GM23338 (cell line): Measurements from ENCODE around the gene OFD1. TPM values are rescaled to one million over a fixed set of nuclear protein-coding genes. Genes with fewer than 3 reads are reported as not detected.

ENCODE experiments used
- ATAC-seq: fragments of 200-7000 bp; cut with Tn5 transposase; 3 replicates; pipeline ENCODE4 v1.9.1; 2020
- DNase-seq: peaks from one replicate; pipeline ENCODE4 v3.0.0-alpha.2; 2015; ENCODE audit warnings: low spot score
- H2AFZ ChIP-seq: fragments of 200-600 bp; sonication (generic); 2 replicates; pipeline ENCODE4 v1.8.0; 2016; ENCODE audit warnings: antibody characterized with exemption, mild to moderate bottlenecking, moderate library complexity
- H3F3A ChIP-seq: fragments of 200-600 bp; sonication (generic); replicated peaks from 2 replicates; pipeline ENCODE4 v1.8.0; 2017; ENCODE audit warnings: antibody characterized with exemption, mixed run types, low read depth
- H3K27ac ChIP-seq: fragments of 200-600 bp; sonication (generic); 2 replicates; pipeline ENCODE4 v1.6.1; 2016; ENCODE audit warnings: low read depth
- H3K27me3 ChIP-seq: fragments of 200-600 bp; sonication (generic); 2 replicates; pipeline ENCODE4 v1.8.0; 2016; ENCODE audit warnings: mild to moderate bottlenecking, mixed run types, moderate library complexity; ENCODE audit not compliant: insufficient read depth
- H3K36me3 ChIP-seq: fragments of 200-600 bp; sonication (generic); 2 replicates; pipeline ENCODE4 v1.8.0; 2016; ENCODE audit warnings: mild to moderate bottlenecking; ENCODE audit not compliant: insufficient read depth
- H3K4me1 ChIP-seq: fragments of 200-600 bp; sonication (generic); 2 replicates; pipeline ENCODE4 v1.8.0; 2016; ENCODE audit warnings: mild to moderate bottlenecking, moderate library complexity; ENCODE audit not compliant: insufficient read depth
- H3K4me2 ChIP-seq: fragments of 200-600 bp; sonication (generic); 2 replicates; pipeline ENCODE4 v1.7.1; 2017; ENCODE audit warnings: mixed run types
- H3K4me3 ChIP-seq: fragments of 200-600 bp; sonication (generic); 2 replicates; pipeline ENCODE4 v1.6.1; 2016; ENCODE audit warnings: mixed run types
- H3K79me2 ChIP-seq: fragments of 200-600 bp; sonication (generic); replicated peaks from 2 replicates; pipeline ENCODE4 v1.8.0; 2017; ENCODE audit warnings: mild to moderate bottlenecking; ENCODE audit not compliant: insufficient read depth
- H3K9me2 ChIP-seq: fragments of 200-600 bp; sonication (generic); 2 replicates; pipeline ENCODE4 v1.8.0; 2017; ENCODE audit not compliant: insufficient read depth
- H4K20me1 ChIP-seq: fragments of 200-600 bp; sonication (generic); replicated peaks from 2 replicates; pipeline ENCODE4 v1.8.0; 2017; ENCODE audit warnings: mild to moderate bottlenecking; ENCODE audit not compliant: insufficient read depth
- H3K27ac Mint-ChIP-seq: 2 replicates; pipeline ENCODE4 v1.8.0; 2020; ENCODE audit warnings: inconsistent platforms, mild to moderate bottlenecking, moderate library complexity, mixed read lengths
- H3K27me3 Mint-ChIP-seq: 3 replicates; pipeline ENCODE4 v1.8.0; 2022; ENCODE audit warnings: low read depth, mild to moderate bottlenecking, moderate library complexity, mixed read lengths, inconsistent platforms; ENCODE audit not compliant: insufficient read depth, poor library complexity
- H3K36me3 Mint-ChIP-seq: 3 replicates; pipeline ENCODE4 v1.8.0; 2021; ENCODE audit warnings: low read depth, mild to moderate bottlenecking, inconsistent platforms, moderate library complexity, mixed read lengths
- H3K4me1 Mint-ChIP-seq: 3 replicates; pipeline ENCODE4 v1.8.0; 2020; ENCODE audit warnings: mild to moderate bottlenecking, inconsistent platforms, mixed read lengths
- H3K4me3 Mint-ChIP-seq: 3 replicates; pipeline ENCODE4 v1.8.0; 2021; ENCODE audit warnings: moderate library complexity, mild to moderate bottlenecking, inconsistent platforms, mixed read lengths
- H3K9me3 Mint-ChIP-seq: 3 replicates; pipeline ENCODE4 v1.8.0; 2020; ENCODE audit warnings: moderate library complexity, mild to moderate bottlenecking, inconsistent platforms, mixed read lengths
- CREB1 ChIP-seq: fragments of 250-450 bp; sonication (Bioruptor Pico); IDR thresholded peaks from 2 replicates; pipeline ENCODE4 v1.5.0; 2020; ENCODE audit warnings: low read depth, mild to moderate bottlenecking, moderate library complexity
- ETS1 ChIP-seq: IDR thresholded peaks from 2 replicates; pipeline ENCODE4 v1.6.1; 2016; ENCODE audit warnings: antibody characterized with exemption
- EZH2 ChIP-seq: fragments of 200-600 bp; sonication (generic); IDR thresholded peaks from one replicate; pipeline ENCODE4 v1.8.0; 2017; ENCODE audit warnings: antibody characterized with exemption, mild to moderate bottlenecking, low read depth; ENCODE audit not compliant: unreplicated experiment
- EZH2phosphoT487 ChIP-seq: fragments of 200-600 bp; sonication (generic); IDR thresholded peaks from one replicate; pipeline ENCODE4 v1.8.1; 2018; ENCODE audit warnings: antibody characterized with exemption; ENCODE audit not compliant: unreplicated experiment
- JUNB ChIP-seq: IDR thresholded peaks from one replicate; pipeline ENCODE4 v1.6.1; 2016; ENCODE audit warnings: antibody characterized with exemption; ENCODE audit not compliant: unreplicated experiment
- NANOG ChIP-seq: IDR thresholded peaks from 2 replicates; pipeline ENCODE4 v1.6.1; 2016; ENCODE audit warnings: antibody characterized with exemption, borderline replicate concordance
- POLR2AphosphoS5 ChIP-seq: IDR thresholded peaks from 2 replicates; pipeline ENCODE4 v1.6.1; 2016; ENCODE audit warnings: antibody characterized with exemption, low read depth
- STAT1 ChIP-seq: IDR thresholded peaks from one replicate; pipeline ENCODE4 v1.6.1; 2016; ENCODE audit warnings: antibody characterized with exemption; ENCODE audit not compliant: unreplicated experiment
- ZNF114 ChIP-seq: fragments of 250-450 bp; sonication (Bioruptor Pico); IDR thresholded peaks from 2 replicates; pipeline ENCODE4 v1.5.0; 2020; ENCODE audit warnings: mild to moderate bottlenecking, moderate library complexity
- ZNF331 ChIP-seq: fragments of 250-450 bp; sonication (Bioruptor Pico); IDR thresholded peaks from 2 replicates; pipeline ENCODE4 v1.5.0; 2020; ENCODE audit warnings: low read depth, mild to moderate bottlenecking, moderate library complexity
- polyA plus RNA-seq: library from polyadenylated mRNA; unstranded; fragments of >200 nt; fragmentation: Nextera tagmentation; extraction: Ambion mirVana; gene quantifications from 2 replicates; pipeline ENCODE4 v1.2.1, GENCODE V29; 2016
- total RNA-seq: library from RNA; depleted of rRNA; stranded (reverse); fragments of >200 nt; shearing (Covaris generic); gene quantifications from 2 replicates; pipeline ENCODE4 v1.2.3, GENCODE V29; 2014
- TF ChIP-seq, protein P1 (sequence below), 2 experiments: fragments of 200-600 bp in 1 of 2; sonication (generic) in 1 of 2; conservative IDR thresholded peaks; 2 replicates each; pipeline versions ENCODE4 v1.5.1 to v1.6.1; 2016 to 2017; ENCODE audit warnings: antibody characterized with exemption in 2 of 2, low read depth in 2 of 2, mild to moderate bottlenecking in 2 of 2, moderate library complexity in 1 of 2
- TF ChIP-seq, protein P2 (sequence below): fragments of 250-450 bp; sonication (Bioruptor Pico); IDR thresholded peaks from 2 replicates; pipeline ENCODE4 v1.5.0; 2020; ENCODE audit warnings: mild to moderate bottlenecking, moderate library complexity
- TF ChIP-seq, protein P3 (sequence below): IDR thresholded peaks from one replicate; pipeline ENCODE4 v1.6.1; 2018; ENCODE audit warnings: antibody characterized with exemption; ENCODE audit not compliant: unreplicated experiment

Gene OFD1
- total and polyA plus RNA-seq, 2 experiments from 2014 or later: 21.2 to 55.0 TPM

- Mint-ChIP-seq H3K4me1 (no peaks in the 10 kb centered on the region), H3K9me3 (no peaks in the 10 kb centered on the region), H3K4me3 (no peak overlapping the region), H3K27ac (no peak overlapping the region), H3K27me3 (no peaks in the 10 kb centered on the region), H3K36me3 (peaks cover 27% of the 10 kb centered on the region; the same call in 2 of the 3 replicates)
- Histone ChIP-seq H3K79me2 (no peaks in the 10 kb centered on the region), H3K27me3 (no peaks in the 10 kb centered on the region), H3K9me2 (no peaks in the 10 kb centered on the region), H3K27ac (no peak overlapping the region), H3K36me3 (no peaks in the 10 kb centered on the region), H3K4me1 (no peaks in the 10 kb centered on the region), H3F3A (no peaks in the 10 kb centered on the region), H3K4me3 (no peak overlapping the region), H2AFZ (no peak overlapping the region), H3K4me2 (no peak overlapping the region), H4K20me1 (no peaks in the 10 kb centered on the region)
- DNase-seq (peak; percentile 8), ATAC-seq (no peak)
- no peak for TF ChIP-seq NANOG
- TF ChIP-seq ZNF331: no peak
- no peak for TF ChIP-seq ETS1
- no peak for TF ChIP-seq EZH2
- no peak for TF ChIP-seq STAT1
- no peak for TF ChIP-seq ZNF114 (CRISPR knock-in tag)
- TF ChIP-seq JUNB: no peak
- no peak for TF ChIP-seq POLR2AphosphoS5
- TF ChIP-seq, protein P1, sequence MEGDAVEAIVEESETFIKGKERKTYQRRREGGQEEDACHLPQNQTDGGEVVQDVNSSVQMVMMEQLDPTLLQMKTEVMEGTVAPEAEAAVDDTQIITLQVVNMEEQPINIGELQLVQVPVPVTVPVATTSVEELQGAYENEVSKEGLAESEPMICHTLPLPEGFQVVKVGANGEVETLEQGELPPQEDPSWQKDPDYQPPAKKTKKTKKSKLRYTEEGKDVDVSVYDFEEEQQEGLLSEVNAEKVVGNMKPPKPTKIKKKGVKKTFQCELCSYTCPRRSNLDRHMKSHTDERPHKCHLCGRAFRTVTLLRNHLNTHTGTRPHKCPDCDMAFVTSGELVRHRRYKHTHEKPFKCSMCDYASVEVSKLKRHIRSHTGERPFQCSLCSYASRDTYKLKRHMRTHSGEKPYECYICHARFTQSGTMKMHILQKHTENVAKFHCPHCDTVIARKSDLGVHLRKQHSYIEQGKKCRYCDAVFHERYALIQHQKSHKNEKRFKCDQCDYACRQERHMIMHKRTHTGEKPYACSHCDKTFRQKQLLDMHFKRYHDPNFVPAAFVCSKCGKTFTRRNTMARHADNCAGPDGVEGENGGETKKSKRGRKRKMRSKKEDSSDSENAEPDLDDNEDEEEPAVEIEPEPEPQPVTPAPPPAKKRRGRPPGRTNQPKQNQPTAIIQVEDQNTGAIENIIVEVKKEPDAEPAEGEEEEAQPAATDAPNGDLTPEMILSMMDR (conservative IDR thresholded peaks at IDR 0.05; ENCODE audit: low read depth in 2 of 2): no peak
- TF ChIP-seq, protein P2, sequence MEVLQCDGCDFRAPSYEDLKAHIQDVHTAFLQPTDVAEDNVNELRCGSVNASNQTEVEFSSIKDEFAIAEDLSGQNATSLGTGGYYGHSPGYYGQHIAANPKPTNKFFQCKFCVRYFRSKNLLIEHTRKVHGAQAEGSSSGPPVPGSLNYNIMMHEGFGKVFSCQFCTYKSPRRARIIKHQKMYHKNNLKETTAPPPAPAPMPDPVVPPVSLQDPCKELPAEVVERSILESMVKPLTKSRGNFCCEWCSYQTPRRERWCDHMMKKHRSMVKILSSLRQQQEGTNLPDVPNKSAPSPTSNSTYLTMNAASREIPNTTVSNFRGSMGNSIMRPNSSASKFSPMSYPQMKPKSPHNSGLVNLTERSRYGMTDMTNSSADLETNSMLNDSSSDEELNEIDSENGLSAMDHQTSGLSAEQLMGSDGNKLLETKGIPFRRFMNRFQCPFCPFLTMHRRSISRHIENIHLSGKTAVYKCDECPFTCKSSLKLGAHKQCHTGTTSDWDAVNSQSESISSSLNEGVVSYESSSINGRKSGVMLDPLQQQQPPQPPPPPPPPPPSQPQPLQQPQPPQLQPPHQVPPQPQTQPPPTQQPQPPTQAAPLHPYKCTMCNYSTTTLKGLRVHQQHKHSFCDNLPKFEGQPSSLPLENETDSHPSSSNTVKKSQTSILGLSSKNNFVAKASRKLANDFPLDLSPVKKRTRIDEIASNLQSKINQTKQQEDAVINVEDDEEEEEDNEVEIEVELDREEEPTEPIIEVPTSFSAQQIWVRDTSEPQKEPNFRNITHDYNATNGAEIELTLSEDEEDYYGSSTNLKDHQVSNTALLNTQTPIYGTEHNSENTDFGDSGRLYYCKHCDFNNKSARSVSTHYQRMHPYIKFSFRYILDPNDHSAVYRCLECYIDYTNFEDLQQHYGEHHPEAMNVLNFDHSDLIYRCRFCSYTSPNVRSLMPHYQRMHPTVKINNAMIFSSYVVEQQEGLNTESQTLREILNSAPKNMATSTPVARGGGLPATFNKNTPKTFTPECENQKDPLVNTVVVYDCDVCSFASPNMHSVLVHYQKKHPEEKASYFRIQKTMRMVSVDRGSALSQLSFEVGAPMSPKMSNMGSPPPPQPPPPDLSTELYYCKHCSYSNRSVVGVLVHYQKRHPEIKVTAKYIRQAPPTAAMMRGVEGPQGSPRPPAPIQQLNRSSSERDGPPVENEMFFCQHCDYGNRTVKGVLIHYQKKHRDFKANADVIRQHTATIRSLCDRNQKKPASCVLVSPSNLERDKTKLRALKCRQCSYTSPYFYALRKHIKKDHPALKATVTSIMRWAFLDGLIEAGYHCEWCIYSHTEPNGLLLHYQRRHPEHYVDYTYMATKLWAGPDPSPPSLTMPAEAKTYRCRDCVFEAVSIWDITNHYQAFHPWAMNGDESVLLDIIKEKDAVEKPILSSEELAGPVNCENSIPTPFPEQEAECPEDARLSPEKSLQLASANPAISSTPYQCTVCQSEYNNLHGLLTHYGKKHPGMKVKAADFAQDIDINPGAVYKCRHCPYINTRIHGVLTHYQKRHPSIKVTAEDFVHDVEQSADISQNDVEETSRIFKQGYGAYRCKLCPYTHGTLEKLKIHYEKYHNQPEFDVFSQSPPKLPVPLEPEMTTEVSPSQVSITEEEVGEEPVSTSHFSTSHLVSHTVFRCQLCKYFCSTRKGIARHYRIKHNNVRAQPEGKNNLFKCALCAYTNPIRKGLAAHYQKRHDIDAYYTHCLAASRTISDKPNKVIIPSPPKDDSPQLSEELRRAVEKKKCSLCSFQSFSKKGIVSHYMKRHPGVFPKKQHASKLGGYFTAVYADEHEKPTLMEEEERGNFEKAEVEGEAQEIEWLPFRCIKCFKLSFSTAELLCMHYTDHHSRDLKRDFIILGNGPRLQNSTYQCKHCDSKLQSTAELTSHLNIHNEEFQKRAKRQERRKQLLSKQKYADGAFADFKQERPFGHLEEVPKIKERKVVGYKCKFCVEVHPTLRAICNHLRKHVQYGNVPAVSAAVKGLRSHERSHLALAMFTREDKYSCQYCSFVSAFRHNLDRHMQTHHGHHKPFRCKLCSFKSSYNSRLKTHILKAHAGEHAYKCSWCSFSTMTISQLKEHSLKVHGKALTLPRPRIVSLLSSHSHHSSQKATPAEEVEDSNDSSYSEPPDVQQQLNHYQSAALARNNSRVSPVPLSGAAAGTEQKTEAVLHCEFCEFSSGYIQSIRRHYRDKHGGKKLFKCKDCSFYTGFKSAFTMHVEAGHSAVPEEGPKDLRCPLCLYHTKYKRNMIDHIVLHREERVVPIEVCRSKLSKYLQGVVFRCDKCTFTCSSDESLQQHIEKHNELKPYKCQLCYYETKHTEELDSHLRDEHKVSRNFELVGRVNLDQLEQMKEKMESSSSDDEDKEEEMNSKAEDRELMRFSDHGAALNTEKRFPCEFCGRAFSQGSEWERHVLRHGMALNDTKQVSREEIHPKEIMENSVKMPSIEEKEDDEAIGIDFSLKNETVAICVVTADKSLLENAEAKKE (CRISPR knock-in tag): no peak
- no peak for TF ChIP-seq CREB1
- TF ChIP-seq, protein P3, sequence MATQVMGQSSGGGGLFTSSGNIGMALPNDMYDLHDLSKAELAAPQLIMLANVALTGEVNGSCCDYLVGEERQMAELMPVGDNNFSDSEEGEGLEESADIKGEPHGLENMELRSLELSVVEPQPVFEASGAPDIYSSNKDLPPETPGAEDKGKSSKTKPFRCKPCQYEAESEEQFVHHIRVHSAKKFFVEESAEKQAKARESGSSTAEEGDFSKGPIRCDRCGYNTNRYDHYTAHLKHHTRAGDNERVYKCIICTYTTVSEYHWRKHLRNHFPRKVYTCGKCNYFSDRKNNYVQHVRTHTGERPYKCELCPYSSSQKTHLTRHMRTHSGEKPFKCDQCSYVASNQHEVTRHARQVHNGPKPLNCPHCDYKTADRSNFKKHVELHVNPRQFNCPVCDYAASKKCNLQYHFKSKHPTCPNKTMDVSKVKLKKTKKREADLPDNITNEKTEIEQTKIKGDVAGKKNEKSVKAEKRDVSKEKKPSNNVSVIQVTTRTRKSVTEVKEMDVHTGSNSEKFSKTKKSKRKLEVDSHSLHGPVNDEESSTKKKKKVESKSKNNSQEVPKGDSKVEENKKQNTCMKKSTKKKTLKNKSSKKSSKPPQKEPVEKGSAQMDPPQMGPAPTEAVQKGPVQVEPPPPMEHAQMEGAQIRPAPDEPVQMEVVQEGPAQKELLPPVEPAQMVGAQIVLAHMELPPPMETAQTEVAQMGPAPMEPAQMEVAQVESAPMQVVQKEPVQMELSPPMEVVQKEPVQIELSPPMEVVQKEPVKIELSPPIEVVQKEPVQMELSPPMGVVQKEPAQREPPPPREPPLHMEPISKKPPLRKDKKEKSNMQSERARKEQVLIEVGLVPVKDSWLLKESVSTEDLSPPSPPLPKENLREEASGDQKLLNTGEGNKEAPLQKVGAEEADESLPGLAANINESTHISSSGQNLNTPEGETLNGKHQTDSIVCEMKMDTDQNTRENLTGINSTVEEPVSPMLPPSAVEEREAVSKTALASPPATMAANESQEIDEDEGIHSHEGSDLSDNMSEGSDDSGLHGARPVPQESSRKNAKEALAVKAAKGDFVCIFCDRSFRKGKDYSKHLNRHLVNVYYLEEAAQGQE: no peak
- no peak for TF ChIP-seq EZH2phosphoT487
Measured at GRCh38 chrX:13716905-13717304, 17.6 kb upstream of the OFD1 start.
